ENCODE results near the gene MYO18A.

GRCh38 chr17:29038085-29038795 is 142.0 kb downstream of the MYO18A start:
- TF ChIP-seq, protein P1, sequence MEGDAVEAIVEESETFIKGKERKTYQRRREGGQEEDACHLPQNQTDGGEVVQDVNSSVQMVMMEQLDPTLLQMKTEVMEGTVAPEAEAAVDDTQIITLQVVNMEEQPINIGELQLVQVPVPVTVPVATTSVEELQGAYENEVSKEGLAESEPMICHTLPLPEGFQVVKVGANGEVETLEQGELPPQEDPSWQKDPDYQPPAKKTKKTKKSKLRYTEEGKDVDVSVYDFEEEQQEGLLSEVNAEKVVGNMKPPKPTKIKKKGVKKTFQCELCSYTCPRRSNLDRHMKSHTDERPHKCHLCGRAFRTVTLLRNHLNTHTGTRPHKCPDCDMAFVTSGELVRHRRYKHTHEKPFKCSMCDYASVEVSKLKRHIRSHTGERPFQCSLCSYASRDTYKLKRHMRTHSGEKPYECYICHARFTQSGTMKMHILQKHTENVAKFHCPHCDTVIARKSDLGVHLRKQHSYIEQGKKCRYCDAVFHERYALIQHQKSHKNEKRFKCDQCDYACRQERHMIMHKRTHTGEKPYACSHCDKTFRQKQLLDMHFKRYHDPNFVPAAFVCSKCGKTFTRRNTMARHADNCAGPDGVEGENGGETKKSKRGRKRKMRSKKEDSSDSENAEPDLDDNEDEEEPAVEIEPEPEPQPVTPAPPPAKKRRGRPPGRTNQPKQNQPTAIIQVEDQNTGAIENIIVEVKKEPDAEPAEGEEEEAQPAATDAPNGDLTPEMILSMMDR (IDR thresholded peaks at IDR 0.05), result no peak
- no peak for TF ChIP-seq POLR2A (IDR thresholded peaks at IDR 0.05)
- TF ChIP-seq POLR2AphosphoS5 (IDR thresholded peaks at IDR 0.05), result no peak

All from prostate gland (tissue), 2 donors.